Nucleus accumbens (tissue), 56 donors: ENCODE results near the gene HPX.
A peak's percentile ranks its signal among the peaks of the same experiment; 100 is the strongest.

Experiments used
- DNase-seq, 56 donors: peaks; one replicate each; lab custom pipeline; 2025; lab: John Stamatoyannopoulos, UW

HPX gene

GRCh38 chr11:6419009-6419631, 21.7 kb downstream of the HPX start, which contains the start of gene APBB1:
APBB1 (minus strand) TSS chr11:6419094; CDS start chr11:6411347, 7,747 bp downstream.
- DNase-seq = peak in 50 of 56 donors; percentile 34 to 88 (median 76)

GRCh38 chr11:6418557-6419008, 22.2 kb downstream of the HPX start:
- peak in 14 of 56 donors; percentile 32 to 72 (median 56) for DNase-seq

GRCh38 chr11:6417907-6418556, 22.8 kb downstream of the HPX start:
- DNase-seq = peak in 7 of 56 donors; percentile 20 to 67 (median 37)

GRCh38 chr11:6415797-6416196, 25.0 kb downstream of the HPX start:
- no peak for DNase-seq

GRCh38 chr11:6414874-6415328, 25.9 kb downstream of the HPX start:
- no peak for DNase-seq

- peak in 34 of 56 donors; percentile 18 to 85 (median 47) for DNase-seq
Measured at GRCh38 chr11:6413791-6414201, 27.0 kb downstream of the HPX start.

- peak in 52 of 56 donors; percentile 25 to 94 (median 82) for DNase-seq
Measured at GRCh38 chr11:6411594-6412031, 29.2 kb downstream of the HPX start.

- peak in 38 of 56 donors; percentile 26 to 85 (median 64) for DNase-seq
Measured at GRCh38 chr11:6410695-6411430, 29.9 kb downstream of the HPX start.

GRCh38 chr11:6406370-6406769, 34.4 kb downstream of the HPX start:
- no peak for DNase-seq

GRCh38 chr11:6405846-6406245, 34.9 kb downstream of the HPX start:
- no peak for DNase-seq

GRCh38 chr11:6405052-6405667, 35.6 kb downstream of the HPX start:
- peak in 39 of 56 donors; percentile 13 to 85 (median 54) for DNase-seq

GRCh38 chr11:6404342-6405051, 36.3 kb downstream of the HPX start:
- DNase-seq = peak in 36 of 56 donors; percentile 20 to 68 (median 42)

- DNase-seq = no peak
Measured at GRCh38 chr11:6403539-6403938, 37.2 kb downstream of the HPX start.

- DNase-seq = no peak
Measured at GRCh38 chr11:6402561-6402981, 38.2 kb downstream of the HPX start.

GRCh38 chr11:6402061-6402470, 38.7 kb downstream of the HPX start:
- peak in 1 of 56 donors; percentile 23 for DNase-seq

GRCh38 chr11:6401464-6401863, 39.3 kb downstream of the HPX start:
- no peak for DNase-seq

- peak in 6 of 56 donors; percentile 22 to 43 (median 31) for DNase-seq
Measured at GRCh38 chr11:6400431-6401345, 40.1 kb downstream of the HPX start.

- DNase-seq = no peak
Measured at GRCh38 chr11:6397636-6398035, 43.2 kb downstream of the HPX start.

GRCh38 chr11:6397156-6397555, 43.6 kb downstream of the HPX start:
- no peak for DNase-seq
